RPMI8226 (cell line): ENCODE data around the gene VRTN.

ENCODE experiments used
- DNase-seq: peaks from one replicate; pipeline ENCODE4 v3.0.0-alpha.2; 2015

The VRTN gene

GRCh38 chr14:74400031-74400685 lies 51.9 kb downstream of the VRTN start:
- no peak for DNase-seq

GRCh38 chr14:74400919-74401503 lies 52.7 kb downstream of the VRTN start:
- no peak for DNase-seq

GRCh38 chr14:74401504-74402241 lies 53.4 kb downstream of the VRTN start:
- DNase-seq = peak; percentile 89

- DNase-seq = peak; percentile 31
Measured at GRCh38 chr14:74402401-74403251, 54.4 kb downstream of the VRTN start.

- no peak for DNase-seq
Measured at GRCh38 chr14:74403619-74404417, 55.5 kb downstream of the VRTN start.

GRCh38 chr14:74404435-74404834 lies 56.2 kb downstream of the VRTN start:
- DNase-seq = no peak

- no peak for DNase-seq
Measured at GRCh38 chr14:74405663-74406062, 57.4 kb downstream of the VRTN start.

GRCh38 chr14:74407021-74407800 lies 58.9 kb downstream of the VRTN start:
- DNase-seq = no peak

- DNase-seq = no peak
Measured at GRCh38 chr14:74407801-74408154, 59.5 kb downstream of the VRTN start.

- no peak for DNase-seq
Measured at GRCh38 chr14:74408870-74409269, 60.6 kb downstream of the VRTN start.

GRCh38 chr14:74409441-74409840 lies 61.2 kb downstream of the VRTN start:
- no peak for DNase-seq
